HG02610 (cell line): Measurements from ENCODE around the gene DGCR8.

Experiments used
- ATAC-seq: cut with Tn5 transposase; IDR thresholded peaks from one replicate; pipeline ENCODE4 v1.9.1; 2021; ENCODE audit warnings: mild to moderate bottlenecking, moderate library complexity; ENCODE audit not compliant: unreplicated experiment

DGCR8 gene

DNA sequence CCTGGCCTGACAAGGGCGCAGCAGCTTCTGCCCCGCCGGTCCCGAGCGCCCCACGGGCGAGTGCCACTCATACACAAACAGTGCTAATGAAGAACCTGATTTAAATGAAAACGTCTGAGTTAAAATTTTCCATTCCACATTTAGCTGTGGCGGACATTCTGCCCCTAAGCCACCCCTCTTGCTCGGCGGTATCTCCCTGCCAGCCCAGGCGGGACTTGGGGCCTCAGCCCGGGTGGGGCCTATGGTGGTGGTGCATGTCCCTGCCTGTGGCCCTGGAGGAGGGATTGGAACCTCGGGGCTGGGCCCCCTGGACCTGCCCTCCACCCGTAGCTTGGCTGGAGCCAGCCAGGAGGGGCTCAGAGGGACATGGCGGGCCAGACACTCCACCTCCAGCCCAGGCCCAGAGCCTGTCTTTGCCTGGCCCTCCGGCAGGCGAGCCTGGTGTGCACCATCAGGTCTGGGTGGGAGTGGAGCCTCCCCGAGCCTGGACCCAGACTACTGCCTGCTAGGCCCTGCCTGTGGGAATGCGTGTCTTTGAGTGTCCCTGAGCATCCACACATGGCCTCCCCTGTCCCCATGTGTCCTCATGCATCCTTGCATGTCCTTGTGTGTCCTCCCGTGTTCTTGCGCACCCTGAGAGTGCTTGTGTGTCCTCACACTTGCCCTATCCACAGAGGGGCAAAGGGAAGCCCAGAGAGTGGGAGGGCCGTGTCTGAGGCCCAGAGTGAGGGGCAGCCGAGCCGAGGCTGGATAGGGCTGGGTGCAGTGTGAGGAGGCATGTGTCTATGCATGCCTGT is 56.0 kb downstream of the DGCR8 start:
- ATAC-seq = no peak

DNA sequence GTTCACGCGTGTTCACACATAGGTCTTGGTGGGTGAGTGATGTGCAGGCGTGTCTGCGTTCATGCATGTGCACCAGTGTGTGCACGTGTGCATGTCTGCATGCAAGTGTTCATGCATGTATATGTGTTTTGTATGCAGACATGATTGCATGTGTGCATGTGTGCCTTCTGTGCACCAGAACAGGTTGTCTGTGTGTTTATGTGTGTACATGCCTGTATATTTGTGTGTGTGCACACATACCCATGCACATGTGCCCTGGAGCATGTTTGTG is 56.5 kb downstream of the DGCR8 start:
- ATAC-seq = no peak

DNA sequence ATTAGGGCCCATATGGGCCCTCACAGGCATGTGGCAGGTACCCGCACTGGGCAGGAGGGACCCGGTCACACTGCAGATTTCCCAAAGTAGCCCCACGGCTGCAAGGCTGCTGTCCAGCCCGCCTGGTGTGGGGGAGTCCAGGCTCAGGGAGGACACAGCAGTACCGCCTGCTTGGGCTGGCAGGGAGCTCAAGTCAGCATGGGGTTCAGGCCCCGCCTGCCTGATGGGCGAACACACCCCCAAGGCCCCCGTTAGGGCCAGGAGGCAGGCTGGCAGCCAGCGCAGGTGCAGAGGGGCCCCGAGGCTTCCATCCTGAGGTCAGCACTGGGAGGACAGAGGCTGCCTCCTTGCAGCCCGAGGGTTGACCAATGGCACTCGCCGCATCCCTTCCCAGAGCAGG is 57.1 kb downstream of the DGCR8 start:
- ATAC-seq = no peak

DNA sequence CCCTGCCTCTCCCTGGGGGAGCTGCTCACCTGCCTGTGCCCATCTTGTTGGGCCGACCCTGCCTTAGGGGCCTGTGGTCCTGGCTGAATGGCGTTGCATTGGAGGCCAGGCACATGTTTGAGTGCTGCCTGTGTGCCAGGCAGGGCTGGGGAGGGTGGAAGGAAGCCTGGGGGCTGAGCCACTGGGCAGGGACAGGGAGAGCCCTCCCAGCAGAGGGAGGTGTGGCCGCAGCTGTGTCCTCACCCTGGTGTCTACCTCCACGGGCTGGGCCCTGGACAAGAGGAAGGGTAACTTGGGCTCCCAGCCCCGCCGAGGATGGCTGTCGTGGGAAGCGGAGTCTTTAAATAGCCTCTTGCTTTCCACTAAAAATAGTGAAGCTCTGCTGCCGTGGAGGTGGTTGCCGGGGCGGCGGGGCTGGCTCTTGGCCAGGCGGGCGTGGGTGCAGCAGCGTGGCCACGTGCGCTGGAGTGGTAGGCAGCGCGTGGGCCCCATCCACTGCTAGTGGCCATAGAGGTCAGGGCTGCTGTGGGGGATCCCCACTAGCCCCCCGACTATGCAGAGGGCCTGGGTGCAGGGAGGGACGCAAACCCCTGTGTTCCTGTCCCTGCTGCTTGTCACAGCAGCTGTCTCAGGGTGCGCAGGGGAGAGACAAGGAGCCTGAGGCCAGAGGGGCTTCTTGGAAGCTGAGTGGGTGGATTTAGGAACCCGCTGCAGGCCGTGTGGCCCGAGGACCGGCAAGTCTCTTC is 57.8 kb downstream of the DGCR8 start:
- ATAC-seq = no peak

DNA sequence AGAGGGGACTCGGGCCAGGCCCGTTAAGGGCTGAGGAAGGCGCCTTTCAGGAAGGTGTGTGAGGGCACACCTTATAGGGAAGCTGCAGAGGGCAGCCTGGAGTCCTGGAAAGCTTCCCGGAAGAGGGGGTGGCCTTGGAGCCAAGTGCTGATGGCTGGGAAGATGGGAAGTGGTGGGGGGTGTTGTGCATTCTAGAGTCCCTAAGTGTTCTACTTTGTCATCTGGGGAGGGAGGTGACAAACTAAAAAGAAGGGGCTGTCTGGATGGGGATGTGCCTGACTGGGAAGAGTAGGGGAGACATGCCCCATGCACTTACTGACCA is 58.3 kb downstream of the DGCR8 start:
- no peak for ATAC-seq

DNA sequence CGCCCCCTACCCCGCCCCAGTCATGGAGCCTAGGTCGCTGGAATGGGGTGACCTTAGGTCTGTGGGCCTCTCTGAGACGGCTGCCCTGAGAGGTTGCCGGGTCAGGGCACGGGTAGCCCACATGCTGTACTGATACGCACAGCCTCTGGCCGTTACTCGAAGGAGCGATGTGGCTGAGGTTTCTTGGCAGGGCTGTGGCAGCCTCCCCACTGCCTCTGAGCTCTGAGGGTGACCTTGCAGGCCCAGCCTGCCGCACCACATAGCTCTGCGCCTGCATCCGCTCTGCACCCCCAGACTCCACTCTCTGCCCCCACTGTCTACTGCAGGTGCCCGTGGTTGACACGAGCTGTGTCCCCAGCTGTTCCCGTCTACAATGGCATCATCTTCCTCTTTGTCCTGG is 58.8 kb downstream of the DGCR8 start:
- no peak for ATAC-seq

DNA sequence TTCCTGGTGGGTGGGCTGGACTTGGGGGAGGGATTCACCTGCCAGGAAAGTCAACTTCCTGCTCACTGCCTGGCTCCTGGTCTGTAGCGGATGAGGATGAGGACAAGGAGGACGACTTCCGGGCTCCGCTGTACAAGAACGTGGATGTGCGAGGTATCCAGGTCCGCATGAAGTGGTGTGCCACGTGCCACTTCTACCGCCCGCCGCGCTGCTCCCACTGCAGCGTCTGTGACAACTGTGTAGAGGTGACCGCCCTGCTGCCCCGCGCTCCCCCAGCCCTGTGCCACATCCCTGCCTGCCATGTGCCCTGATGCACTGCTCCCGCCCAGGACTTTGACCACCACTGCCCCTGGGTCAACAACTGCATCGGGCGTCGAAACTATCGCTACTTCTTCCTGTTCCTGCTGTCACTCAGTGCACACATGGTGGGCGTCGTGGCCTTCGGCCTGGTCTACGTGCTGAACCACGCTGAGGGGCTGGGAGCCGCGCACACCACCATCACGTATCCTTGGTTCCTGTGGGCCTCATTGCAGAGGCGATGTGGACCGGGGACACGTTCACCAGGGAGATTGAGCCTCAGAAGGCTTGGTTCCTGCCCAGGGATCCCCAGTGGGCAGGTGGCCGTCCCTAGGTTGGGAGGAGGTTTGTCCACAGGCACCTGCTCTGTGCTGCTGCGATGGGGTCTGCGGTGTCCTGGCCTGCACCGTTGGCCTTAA is 59.5 kb downstream of the DGCR8 start:
- no peak for ATAC-seq

DNA sequence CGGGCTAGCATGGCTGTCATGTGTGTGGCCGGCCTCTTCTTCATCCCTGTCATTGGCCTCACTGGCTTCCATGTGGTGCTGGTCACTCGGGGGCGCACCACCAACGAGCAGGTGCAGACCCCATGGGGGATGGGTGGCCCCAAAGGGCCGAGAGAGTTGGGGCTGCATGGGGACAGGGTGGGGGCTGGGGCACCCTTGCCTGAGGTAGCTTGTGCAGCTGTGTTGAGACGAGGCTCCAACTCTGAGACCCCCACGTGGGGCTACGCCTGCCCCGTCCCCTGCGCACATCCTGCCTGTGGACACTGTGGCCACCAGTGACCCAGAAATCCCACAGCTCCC is 60.0 kb downstream of the DGCR8 start:
- no peak for ATAC-seq

DNA sequence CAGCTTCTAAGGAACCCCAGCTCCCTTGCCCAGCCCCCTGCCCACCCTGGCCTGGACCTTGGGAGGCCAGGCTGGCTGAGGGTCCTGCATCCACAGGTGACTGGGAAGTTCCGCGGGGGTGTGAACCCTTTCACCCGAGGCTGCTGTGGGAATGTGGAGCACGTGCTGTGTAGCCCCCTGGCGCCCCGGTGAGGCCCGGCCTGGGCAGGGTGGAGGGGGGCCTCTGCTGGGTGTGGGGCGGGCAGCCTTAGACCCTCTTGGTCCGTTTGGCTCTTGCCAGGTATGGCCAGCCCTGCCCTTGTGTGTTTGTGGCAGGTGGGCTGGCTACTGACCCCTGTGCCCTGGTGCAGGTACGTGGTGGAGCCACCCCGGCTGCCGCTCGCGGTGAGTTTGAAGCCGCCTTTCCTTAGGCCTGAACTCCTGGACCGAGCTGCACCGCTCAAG is 60.5 kb downstream of the DGCR8 start:
- ATAC-seq = no peak

DNA sequence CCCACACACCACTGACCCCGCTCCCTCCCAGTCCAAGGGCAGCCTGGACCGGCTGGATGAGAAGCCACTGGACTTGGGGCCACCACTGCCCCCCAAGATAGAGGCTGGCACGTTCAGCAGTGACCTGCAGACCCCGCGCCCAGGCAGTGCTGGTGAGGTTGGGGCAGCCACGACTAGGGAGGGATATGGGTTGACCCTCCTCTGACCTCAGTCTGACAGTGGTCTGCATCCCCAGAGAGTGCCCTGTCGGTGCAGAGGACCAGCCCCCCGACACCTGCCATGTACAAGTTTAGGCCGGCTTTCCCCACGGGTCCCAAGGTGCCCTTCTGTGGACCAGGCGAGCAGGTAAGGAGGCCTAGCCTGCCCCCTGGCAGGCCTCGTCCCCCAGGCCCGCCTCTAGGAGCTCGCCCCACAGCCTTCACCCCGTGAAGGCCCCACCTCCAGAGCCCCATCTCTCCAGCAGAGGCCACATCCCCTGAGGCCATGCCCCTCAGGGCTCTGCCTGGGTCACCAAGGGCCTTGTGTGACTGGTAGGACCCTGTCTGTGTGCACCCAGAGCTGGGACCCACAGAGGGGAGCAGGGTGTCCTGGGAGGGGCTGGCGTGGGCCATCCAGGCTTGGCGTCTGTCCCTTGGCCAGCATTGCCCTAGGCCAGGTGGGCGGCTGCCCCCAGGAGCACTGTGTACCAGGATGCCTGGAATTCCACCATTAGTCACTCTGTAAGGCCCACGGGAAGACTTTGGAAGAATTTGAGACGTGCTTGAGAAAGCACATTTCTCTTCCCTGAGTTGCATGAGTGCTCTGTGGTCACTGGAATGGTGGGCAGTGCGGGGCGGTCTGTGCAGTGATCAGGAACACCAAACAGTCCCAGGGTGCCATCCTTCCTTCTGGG is 61.4 kb downstream of the DGCR8 start:
- no peak for ATAC-seq

DNA sequence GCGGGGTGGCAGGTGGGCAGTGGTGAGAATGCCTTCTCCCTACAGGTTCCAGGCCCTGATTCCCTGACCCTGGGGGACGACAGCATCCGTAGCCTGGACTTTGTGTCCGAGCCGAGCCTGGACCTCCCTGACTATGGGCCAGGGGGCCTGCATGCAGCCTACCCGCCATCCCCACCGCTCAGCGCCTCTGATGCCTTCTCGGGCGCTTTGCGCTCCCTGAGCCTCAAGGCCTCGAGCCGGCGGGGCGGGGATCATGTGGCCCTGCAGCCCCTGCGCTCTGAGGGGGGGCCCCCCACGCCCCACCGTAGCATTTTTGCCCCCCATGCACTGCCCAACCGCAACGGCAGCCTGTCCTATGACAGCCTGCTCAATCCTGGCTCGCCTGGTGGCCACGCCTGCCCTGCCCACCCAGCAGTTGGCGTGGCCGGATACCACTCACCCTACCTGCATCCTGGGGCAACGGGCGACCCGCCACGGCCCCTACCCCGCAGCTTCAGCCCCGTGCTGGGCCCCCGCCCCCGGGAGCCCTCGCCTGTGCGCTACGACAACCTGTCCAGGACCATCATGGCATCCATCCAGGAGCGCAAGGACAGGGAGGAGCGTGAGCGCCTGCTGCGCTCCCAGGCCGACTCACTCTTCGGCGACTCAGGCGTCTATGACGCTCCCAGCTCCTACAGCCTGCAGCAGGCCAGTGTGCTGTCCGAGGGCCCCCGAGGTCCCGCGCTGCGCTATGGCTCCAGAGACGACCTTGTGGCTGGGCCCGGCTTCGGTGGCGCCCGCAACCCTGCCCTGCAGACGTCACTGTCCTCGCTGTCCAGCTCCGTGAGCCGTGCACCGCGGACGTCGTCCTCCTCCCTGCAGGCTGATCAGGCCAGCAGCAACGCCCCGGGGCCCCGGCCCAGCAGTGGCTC is 62.9 kb downstream of the DGCR8 start:
- ATAC-seq = no peak

DNA sequence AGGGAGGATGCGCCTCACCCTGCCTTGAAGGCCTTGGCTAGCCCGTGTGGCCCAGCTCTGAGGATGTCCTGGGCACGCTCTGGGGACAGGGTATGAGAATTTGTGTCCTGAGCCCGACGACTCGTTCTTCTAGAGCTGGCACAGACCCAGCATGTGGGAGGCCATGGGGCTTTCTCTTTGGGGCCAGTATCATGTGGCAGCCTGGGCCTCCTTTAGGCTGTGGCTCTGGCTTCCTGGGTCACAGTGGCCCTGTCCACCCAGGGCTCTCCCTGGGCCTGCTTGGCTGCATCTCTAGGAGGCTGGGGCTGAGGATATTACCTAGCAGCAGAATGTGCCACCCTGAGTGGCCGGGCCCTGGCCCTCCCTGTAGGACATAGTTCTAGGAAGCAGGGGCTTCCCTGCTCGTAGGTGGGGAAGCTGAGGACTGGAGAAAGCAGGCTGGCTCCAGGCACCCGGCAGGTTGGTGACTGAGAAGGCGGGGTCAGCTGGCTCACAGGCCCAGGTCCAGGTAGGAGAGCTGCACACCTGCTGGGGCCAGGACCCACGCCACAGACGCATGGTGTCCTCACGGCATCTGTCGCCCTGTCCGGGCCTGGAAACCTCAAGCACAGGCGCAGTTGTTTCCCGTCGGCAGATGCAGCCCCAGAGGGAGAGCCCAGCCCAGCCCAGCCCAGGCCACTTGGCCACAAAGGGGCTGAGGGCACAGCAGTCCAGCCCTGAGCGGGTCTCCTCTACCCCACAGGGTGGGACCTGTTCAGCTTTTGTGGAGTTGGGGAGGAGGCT is 64.0 kb downstream of the DGCR8 start:
- no peak for ATAC-seq

DNA sequence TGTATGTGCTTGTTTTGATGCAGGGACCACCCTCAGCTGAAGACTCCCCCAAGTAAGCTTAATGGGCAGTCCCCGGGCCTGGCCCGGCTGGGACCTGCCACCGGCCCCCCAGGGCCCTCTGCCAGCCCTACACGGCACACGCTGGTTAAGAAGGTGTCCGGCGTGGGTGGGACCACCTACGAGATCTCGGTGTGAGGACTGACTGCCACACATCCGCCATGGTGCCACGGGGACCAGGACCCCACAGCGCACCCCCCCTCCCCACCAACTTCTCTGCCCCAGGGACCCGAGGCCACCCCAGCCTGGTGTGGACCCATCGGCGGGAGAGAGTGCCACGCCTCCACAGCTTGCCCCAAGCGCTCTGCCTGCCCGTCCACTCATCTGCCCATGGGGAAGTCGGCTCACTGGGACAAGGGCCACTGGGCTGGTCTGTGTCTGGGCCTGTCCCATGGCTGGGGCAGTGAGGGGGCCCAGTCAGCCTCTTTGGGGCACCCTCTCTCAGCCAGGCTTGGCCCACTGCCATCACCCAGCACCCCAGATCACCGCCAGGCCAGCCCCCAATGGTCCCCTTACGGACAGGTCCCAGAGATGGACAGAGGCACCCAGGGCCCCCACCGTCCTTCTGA is 65.3 kb downstream of the DGCR8 start:
- no peak for ATAC-seq

DNA sequence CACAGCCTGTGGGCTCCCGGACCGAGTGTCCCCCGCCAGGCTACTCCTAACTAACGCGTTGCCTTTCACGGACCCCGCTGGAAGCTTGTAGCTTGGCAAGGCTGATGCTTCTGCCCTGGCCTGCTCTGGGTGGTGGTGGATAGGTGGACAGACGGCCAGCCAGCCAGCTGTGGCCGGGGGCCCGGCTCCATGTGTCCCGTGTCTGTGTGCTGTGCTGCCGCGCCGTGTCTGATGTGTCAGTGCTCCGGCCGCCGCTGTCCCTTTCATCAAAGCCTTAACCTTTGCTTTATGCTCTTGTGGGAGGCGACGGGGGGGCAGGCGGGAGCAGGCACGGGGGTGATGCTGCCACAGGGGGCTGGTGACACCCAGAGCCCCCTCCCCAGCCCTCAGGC is 65.8 kb downstream of the DGCR8 start:
- ATAC-seq = no peak

DNA sequence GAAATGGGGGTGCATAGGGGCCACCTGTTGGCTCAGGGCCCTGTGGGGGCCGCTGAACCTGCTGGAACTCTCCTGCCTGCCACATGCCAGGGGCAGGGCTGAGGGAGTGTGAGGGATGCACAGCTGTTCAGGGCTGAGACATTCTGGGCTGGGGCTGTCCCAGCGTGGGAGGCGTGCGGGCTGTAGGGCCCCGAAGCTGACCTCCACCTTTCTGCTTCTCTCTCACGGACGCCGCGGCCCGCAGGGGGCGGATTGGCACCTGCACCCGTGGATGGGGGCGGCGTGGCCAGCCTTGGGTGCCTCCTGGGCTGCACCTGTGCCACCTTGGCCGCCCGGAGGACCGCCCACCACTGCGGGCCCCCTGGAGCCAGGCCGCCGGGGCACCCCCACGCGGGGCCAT is 66.7 kb downstream of the DGCR8 start:
- ATAC-seq = no peak

DNA sequence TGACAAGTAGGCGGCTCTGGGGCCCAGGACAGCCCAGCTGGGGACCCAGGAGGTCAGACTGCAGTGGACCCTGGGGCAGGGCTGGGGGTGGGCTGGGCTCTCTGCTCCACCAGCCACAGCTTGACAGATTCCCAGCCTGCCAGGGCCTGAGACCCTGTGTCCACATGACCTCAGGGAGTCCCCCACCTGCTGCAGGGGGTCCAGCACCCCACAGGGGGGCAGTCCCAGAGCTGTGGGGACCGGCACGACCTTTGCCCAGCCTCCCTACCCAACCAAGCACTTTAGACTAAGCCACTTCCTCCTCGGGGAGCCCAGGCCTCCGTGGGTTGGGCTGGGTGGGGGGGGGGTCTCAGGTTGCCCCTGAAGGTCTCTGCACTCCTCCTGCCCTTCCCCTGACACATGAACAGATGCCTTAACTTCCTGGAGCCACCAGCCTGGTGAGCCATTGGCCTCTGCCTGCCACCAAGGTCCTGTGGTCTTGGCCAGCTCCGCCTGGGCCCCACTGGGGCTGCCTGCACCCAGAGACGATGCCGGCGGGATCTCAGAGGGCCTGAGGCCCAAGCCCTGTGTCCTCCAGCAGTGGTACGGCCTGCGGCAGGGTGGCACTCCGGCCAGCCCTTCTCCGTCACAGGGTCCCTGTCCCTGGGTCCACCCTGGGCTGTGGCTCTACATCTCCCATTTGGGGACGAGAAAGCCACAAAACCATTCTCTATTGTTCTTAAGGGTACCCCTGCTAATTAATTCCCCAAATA is 67.4 kb downstream of the DGCR8 start:
- ATAC-seq = no peak

DNA sequence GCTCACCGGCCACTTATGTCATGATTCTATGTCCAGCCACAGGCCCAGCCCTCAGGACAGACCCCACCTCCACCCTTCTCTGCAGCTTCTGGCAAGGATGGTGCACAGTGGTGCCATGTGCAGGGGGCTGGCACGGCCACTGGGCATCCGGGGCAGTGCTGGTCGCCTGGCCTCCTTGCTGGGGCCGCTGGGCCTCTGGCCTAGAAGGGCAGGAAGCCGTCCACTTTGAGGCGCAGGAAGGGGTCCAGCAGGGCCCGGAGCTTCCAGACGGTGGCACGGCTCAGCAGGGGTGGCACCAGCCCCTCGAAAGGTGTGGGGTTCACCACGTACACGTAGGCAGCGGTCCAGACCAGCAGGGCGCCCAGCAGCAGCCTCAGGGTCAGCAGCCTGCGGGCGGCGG is 68.4 kb downstream of the DGCR8 start:
- ATAC-seq = no peak
